HG02798 (cell line): ENCODE results near the gene MAST3.
"Not testable (repeated sequence)": the region's sequence is repeated elsewhere in the genome, so short reads cannot be mapped to it uniquely, and the experiment has no call there.

Source experiments
- ATAC-seq: cut with Tn5 transposase; IDR thresholded peaks from one replicate; pipeline ENCODE4 v1.9.1; 2021; ENCODE audit warnings: mild to moderate bottlenecking; ENCODE audit not compliant: unreplicated experiment, poor library complexity

MAST3 gene

GRCh38 chr19:18085702-18086457, 11.7 kb upstream of the MAST3 start:
- ATAC-seq: no peak

DNA sequence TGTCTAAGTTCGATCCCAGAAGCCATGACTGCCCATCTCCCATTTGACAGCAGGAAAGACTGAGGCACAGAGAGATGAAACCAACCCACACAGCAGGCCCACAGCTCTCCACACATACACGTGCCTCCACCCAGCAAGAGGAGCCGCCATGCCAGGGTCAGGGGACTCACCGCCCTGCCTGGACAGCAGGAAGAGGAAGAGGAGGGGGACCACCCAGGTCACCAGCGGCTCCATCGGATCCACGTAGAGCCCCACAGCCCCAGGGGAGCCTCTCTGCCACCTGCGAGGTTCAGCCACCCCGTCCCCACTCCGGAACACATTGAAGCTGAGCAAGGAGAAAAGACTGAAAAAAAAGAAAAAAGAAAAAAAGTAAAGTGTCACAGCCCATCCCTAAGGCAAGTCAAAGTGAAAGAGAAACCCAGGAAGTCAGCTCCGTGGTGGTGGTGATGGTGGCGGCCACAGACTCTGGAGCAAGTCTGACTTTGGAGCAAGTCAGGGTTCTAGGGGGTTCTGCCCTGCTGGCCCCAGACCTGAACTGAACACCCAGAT, 10.9 kb upstream of the MAST3 start, which contains the start of gene IL12RB1:
Gene IL12RB1 (minus strand): TSS at position 345 of the 549 bp plus-strand sequence. CDS start 111 bp downstream, at position 234.
- ATAC-seq: no peak

DNA sequence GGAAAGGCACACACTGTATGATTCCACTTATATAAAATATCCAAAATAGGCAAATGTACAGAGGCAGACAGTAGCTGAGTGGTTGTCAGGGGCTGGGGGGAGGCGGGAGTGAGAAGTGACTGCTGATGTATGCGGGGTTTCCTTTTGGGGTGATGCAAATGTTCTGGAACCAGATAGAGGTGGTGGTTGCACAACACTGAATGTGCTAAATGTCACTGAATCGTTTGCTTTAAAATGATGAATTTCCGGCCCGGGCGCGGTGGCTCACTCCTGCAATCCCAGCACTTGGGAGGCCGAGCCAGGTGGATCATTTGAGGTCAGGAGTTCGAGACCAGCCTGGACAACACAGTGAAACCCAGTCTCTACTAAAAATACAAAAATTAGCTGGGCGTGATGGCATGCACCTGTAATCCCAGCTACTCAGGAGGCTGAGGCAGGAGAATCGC, 8.5 kb upstream of the MAST3 start:
- ATAC-seq: peak; percentile 31

- ATAC-seq: no peak
These were observed 7.9 kb upstream of the MAST3 start for GRCh38 chr19:18089726-18090125.

GRCh38 chr19:18090545-18091216, 6.9 kb upstream of the MAST3 start:
- no peak for ATAC-seq

DNA sequence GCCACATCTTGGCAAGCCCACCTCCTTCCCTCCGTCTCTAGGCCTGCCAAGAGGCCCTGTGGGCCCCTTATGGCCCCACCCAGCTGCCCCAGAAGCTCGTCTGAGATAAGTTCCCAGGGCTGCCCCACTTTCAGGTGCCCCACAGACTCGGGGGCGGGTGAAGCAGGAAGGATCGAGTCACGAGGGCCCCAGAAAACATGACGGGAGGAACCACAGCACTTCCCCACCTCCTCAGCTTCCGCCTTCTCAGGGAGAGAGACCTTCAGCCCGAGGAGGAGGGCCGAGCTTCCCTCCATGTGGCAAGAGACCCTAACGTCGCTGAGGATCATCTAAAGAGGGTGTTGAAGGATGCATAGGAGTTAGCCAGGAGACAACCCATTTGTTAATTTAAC, 6.4 kb upstream of the MAST3 start:
- peak; percentile 37 for ATAC-seq

GRCh38 chr19:18093439-18094161, 4.0 kb upstream of the MAST3 start:
- ATAC-seq: no peak

GRCh38 chr19:18096258-18096657, 1.3 kb upstream of the MAST3 start:
- ATAC-seq: no peak

DNA sequence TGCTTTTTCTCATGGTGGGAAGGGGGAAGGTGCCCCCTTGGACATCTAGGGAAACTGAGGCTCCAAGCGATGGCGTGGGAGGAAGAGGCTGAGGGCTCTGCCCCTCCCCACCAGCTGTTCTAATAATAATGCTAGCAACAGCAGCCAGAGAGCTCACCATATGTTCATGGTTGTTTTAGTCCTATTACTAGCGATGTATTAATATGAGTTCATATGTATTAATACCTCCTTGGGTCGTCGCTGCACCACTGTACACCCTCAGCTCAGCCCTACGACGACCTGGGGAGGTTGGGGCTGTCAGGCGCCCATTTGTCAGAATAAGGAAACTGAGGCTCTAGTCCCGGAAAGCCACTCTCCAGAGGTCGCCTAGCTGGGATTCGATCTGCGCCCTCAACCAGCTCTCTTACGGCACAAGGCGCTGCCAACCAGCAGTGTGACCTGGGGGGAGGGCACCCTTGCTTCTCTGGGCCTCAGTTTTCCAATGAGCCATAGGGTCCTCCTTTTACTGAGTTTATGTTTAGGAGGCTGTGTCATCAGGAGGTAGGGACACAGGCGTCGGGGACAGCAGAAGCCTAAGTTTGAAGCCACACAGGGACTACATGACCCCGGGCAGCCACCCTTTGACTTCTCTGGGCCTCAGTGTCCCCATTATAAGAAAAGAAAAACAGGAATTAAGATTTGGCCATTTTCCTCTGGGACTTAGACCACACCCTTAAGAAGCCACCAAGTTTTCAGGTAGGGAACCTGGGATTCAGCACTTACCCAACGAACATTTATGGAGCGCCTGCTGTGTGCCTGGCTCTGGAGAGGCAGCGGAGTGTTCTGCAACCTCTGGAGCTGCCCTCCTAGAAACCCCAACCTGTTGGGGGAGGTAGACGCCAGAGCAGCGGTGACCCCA, 664 bp downstream of the MAST3 start:
- ATAC-seq: no peak

GRCh38 chr19:18098891-18099622, 1.5 kb downstream of the MAST3 start:
- ATAC-seq: peak; percentile 42

DNA sequence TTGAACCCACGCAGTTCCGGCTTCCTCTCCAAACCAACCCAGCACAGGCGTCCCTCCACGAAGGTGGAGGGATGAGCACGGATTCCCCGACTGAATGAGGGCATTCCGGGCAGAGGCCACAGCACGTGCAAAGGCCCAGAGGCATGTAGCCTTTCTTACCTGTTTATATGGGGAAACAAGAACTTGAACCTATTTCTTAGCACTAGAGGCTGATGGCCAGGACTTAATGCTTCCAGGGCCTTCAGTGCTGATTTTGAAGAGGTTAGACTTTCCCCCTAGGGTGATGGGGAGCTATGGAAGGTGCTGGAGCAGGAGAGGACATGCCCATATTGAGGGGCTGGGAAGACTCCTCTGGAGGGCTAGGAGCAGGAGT, 2.0 kb downstream of the MAST3 start:
- ATAC-seq: no peak

- ATAC-seq: no peak
These were observed 3.1 kb downstream of the MAST3 start for GRCh38 chr19:18100710-18101109.

DNA sequence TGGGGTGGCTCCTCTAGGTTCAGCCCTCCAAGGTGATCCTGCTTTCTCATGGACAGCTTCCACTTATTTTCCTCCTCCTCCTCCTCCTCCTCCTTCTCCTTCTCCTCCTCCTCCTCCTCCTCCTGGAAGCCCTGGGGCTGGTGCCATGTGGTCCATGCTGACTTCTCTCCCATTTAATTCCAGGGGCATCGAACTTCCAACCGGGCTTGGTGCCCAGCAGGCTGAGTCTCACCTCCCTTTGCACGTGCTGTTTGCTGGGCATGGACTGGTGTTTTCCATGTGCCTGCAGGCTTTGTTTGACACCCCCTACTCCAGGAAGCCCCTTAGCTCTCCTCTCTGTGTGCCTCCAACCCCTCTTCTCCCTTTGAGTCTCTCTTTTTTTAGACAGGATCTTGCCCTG, 3.7 kb downstream of the MAST3 start:
- ATAC-seq: no peak

- ATAC-seq: no peak
These were observed 5.5 kb downstream of the MAST3 start for GRCh38 chr19:18102916-18103542.

DNA sequence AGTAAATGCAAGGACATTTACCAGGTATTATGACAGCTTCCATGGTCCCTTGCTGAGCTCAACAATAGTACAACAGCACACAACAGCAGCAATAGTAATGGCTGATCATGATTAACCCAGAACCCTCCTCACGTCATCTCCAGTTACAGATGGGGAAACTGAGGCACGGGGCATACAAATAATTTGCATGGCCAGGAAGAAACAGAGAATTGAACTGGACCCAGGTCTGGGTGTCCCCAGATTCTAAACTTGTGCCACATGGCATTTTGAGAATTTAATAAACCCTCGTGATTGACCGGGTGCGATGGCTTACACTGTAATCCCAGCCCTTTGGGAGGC, 7.2 kb downstream of the MAST3 start:
- ATAC-seq: no peak

GRCh38 chr19:18105259-18105658, 7.7 kb downstream of the MAST3 start:
- not testable (repeated sequence) for ATAC-seq

DNA sequence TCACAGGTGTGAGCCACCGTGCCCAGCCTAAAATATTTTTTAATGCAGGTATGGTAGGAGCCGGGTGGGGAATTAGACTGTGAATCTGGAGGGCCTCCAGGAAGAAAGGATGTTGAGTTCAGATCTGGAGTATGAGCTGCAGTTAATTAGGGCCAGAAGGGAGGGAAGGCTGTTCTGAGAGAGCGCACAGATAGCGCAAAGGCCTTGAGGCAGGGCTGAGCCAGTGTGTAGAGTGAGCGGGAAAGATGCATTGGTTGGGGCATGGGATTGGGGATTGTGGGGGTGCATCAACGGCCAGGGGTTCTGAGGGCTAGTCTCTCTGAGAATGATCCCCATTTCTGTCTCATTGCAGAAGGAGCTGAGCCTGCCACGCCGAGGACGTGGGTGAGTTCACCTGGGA, 9.7 kb downstream of the MAST3 start:
- no peak for ATAC-seq

DNA sequence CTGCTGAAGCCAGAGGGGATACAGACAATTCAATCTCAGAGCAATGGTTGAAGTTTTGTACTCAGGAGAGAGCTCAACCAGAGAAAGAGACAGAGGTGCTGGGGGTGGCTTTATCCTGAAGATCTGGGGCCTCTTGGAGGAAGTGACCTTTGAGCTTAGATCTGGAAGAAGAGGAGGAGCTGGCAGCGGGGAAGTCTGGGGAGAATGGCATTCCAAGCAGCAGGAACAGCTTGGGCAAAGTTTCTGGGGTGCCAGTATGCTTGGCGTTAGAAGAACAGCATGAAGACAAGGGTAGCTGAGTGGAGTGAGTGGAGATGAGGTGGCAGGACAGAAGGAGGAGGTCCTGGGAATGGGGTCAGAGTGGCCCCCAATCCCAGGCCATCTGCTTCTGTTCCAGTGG, 11.3 kb downstream of the MAST3 start:
- ATAC-seq: no peak

GRCh38 chr19:18109341-18109732, 11.8 kb downstream of the MAST3 start:
- ATAC-seq: no peak
